Renal pelvis (tissue), 4 donors: ENCODE data around the gene PPFIA1. TPM values are rescaled to one million over a fixed set of nuclear protein-coding genes. Genes with fewer than 3 reads are reported as not detected.
"Not testable (repeated sequence)": the region's sequence is repeated elsewhere in the genome, so short reads cannot be mapped to it uniquely, and the experiment has no call there.

Experiments used
- DNase-seq: peaks from one replicate; pipeline ENCODE4 v3.0.0-alpha.2; 2013
- polyA plus RNA-seq, 3 donors: library from polyadenylated mRNA; unstranded; fragments of 120-200 nt; gene quantifications; one replicate each; pipeline ENCODE4 v1.2.1, GENCODE V29; 2013; ENCODE audit not compliant: insufficient read length in 3 of 3

Gene PPFIA1
- polyA plus RNA-seq, 3 donors: 46.3 to 60.2 (median 55.9) TPM

DNA sequence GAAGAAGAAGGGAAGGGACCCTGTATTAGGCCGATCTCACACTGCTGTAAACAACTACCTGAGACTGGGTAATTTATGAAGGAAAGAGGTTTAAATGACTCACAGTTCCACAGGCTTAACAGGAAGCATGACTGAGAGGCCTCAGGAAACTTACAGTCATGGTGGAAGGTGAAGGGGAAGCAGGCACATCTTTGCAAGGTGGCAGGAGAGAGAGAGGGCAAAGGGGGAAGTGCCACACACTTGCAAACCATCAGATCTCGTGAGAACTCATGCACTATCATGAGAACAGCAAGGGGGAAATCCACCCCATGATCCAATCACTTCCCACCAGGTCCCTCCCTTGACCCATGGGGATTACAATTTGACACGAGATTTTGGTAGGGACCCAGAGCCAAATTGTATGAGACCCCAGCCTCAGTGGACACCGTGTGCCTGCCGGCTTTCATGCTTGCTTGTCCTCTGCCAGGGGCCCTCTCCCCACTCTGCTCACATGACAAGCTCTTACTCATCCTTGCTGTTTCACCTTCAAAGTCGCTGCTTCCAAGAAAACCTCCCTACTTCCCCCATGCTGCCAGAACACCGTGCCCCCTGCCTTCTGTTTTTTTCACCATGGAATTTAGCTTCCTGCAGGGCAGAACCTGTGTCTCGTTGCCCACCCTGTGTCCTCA lies 23.3 kb upstream of the PPFIA1 start:
- DNase-seq: no peak

DNA sequence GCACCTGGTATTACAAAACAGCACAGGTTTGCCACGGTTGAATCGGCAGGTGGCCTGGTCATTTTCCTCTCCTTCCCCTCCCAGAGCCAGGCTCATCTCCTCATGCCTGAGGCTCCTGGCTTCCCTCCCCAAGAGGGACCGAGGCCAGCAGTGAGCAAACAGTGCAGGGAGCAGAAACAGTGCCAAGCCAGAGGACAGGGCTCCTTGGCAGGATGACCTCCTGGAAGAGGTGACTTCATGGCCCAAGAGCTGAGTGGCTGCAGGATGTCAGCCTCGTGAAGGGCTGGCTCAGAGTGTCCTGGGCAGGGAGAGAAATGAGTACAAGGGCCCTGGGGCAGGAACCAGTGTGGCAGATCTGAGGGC lies 22.8 kb upstream of the PPFIA1 start:
- DNase-seq: no peak

DNA sequence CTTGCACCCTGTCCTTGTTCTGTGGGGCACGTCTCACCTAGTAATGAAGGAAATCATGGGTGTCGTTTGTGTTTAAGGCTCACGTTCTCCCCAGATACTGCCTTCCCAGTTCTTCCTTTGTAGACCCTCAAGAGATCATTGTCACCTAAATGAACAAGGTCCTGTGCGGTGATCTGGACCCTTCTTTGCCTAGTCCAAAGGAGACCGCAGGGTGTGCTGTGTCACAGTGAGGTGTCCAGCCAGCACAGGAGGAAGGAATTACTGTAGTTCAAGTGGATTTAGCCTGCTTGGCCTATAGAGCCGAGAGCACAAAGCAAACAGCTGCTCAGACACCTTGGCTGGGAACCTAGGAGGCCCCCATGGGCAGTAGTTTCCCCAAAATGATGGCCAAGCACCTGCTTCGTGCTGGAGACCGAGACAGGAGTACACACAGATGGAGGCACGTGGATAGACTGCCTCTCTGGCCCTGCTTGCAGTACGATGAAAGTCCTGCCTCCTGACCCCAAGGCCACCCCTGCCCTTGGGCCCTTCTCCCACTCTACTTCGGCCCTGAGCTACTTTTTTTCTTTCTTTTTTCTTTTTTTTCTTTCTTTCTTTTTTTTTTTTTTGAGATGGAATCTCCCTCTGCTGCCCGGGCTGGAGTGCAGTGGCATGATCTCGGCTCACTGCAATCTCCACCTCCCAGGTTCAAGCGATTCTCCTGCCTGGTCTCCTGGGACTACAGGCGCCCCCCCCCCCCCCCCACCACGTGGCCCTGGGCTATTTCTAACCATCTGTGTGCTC lies 19.4 kb upstream of the PPFIA1 start:
- DNase-seq: no peak

DNA sequence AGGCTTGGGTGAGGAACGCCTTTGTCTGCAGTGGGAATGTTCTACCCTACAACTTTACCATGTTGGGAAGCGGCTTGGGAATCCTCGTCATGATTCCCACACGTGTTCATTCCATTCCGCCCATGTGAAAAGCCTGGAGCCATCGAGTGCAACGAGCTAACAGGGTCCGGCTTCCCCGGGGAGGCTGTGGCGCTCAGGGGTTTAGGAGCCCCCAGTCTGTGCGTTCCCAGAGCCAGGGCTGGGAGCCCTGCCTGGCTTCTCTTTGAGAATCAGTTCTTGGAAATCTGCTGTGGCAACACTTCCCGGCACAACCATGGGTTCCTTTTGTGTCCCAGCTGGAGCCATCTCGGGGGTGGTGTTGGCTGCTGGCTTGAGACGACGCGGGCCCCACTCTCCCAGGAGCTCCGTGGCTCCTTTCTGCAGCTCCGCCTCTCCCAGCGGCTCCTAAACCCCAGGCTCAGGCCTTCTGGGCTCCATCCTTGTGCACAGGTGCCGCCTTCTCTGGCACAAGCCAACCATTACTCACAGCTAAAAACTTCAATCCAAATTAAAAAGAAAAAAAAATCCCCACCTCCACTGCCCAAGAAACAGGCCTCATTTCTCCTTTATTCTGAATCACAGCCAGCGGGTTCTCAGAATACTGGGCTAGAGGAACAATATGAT lies 18.7 kb upstream of the PPFIA1 start:
- no peak for DNase-seq

DNA sequence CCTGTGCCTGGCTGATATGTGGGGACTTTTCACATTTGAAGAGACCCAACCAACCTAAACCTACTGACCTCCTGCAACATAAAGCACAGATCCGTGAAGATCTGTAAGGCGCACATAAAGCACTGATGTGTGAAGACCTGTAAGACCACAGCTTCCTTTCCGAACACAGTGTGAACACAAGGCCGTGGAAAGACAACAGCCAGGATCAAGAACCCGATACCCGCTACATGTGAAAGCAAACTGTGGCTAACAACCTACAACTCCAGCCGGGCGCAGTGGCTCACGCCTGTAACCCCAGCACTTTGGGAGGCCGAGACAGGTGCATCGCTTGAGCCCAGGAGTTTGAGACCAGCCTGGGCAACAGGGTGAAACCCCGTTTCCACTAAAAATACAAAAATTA lies 17.6 kb upstream of the PPFIA1 start:
- no peak for DNase-seq

DNA sequence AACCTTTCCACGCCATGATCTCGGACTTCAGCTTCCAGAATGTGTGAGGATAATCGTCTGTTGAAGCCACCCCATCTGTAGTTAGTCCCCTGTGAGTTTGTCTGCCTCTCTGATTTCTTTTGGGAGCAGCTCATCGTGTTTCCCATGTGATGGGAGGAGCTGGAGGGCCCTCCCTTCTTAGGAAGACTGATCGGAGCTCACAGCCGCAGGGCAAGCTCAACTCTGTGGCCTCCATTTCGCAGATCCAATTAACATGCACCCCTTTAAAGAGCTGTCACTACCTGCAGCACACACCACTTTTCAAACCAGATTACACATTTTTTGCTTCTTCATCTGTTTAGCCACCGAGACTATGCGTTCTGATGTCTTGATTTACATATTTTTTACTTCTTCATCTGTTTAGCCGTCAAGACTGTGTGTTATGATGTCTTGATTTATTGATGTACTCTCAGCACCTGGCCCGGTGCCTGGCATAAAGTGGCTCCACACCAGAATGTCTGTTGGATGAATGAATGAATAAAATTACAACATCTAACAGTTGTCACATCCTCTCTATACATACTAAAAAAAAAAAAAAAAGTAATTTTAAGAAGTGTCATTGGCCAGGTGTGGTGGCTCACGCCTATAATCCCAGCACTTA lies 14.9 kb upstream of the PPFIA1 start:
- no peak for DNase-seq

DNA sequence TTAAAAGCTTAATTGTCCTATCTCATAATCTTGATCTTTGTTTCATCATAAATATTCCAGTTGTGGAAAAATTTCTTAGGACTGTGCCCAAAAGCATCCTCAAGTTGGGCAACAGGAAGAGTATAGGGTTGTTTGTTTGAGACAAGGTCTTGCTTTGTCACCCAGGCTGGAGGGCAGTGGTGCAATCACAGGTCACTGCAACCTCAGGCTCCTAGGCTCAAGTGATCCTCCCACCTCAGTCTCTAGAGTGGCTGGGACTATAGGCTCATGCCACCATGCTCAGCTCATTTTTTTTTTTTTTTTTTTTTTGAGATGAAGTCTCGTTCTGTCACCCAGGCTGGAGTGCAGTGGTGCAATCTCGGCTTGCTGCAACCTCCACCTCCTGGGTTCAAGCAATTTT lies 11.4 kb upstream of the PPFIA1 start:
- DNase-seq: not testable (repeated sequence)

DNA sequence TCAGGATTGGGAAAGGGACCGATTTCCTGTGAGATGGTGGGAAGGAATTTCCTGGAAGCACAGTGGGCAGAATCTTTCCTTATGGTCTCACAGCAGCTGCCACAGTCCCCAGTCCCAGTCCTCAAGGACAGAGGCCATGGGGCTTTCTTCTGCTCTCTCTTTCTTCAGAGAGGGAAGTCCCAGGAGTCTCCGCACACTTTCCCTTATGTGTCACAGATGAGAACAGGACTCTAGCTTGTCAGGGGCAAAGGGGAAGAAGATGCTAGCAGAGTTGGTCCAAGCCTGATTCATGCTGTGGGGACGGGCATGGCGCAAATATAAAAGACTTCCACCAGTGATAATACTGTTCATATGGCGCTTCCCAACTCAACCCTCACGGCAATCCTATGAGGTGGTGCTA lies 7.5 kb upstream of the PPFIA1 start:
- no peak for DNase-seq

DNA sequence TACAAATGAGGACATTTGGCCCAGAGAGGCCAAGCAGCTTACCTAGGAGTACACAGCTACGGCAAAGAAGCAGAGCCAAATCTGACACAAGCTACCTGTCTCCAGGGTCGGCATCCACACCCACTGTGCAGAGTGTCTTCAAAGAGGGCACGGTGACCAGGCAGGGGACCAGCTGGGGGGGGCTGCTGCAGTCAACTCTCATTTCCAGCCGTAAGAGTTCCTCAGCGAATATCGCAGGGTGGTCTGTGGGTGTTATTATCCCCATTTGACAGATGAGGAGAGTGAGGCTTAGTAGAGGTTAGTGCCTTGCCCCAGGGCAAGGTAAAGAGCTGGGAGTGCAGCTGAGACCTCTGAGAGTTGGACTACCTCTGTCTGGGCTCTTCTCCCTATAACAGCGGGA lies 7.1 kb upstream of the PPFIA1 start:
- no peak for DNase-seq

DNA sequence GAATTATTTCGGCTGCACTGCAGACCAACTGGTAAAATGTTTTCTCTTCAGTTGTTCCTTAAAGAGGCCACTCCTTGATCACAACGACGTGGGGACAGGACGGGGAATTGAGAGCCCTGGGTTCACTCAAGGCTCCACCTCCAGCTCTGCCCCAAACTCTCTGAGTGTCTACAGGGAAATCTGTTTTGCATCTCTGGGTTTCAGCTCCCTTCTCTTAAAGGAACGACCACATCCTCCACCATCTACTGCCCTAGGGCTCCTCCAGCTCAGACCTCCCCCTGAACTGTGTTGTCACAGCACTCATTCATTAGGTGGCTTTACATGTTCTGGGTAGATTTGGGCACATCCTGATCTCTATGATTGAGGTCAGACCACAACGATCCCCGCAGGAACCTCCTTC lies 5.1 kb upstream of the PPFIA1 start:
- DNase-seq: no peak

DNA sequence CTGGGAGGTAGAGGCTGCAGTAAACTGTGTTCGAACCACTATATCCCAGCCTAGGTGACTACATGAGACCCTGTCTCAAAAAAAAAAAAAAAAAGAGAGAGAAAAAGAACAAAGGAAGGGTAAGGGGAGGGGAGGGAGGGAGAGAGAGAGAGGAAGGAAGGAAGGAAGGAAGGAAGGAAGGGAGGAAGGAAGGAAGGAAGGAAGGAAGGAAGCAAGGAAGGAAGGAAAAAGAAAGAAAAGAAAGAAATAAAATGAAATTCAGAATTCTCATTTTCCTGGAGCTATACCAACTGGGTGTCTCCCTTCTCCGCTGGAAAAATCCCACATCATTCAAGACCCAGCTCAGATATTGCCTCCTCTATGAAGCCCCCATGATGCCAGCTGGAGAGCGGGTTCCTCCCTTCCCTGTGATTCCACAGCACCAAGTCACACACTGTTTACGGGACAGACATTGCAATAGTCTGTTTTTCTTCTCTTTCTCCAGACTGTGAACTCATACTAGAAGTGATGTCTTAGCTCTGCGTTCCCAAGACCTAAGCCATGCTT lies 3.0 kb upstream of the PPFIA1 start:
- no peak for DNase-seq

DNA sequence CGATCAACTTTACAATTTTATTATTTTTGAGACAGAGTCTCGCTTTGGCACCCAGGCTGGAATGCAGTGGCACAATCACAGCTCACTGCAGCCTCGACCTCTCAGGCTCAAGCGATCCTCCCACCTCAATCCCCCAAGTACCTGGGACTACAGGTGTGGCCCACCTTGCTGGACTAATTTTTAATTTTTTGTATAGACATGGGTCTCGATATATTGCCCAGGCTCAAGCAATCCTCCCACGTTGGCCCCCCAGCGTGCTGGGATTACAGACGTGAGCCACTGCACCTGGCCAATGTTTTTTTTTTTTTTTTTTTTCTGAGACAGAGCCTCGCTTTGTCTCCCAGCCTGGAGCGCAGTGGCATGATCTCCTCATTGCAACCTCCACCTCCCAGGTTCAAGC lies 2.0 kb upstream of the PPFIA1 start:
- DNase-seq: no peak

DNA sequence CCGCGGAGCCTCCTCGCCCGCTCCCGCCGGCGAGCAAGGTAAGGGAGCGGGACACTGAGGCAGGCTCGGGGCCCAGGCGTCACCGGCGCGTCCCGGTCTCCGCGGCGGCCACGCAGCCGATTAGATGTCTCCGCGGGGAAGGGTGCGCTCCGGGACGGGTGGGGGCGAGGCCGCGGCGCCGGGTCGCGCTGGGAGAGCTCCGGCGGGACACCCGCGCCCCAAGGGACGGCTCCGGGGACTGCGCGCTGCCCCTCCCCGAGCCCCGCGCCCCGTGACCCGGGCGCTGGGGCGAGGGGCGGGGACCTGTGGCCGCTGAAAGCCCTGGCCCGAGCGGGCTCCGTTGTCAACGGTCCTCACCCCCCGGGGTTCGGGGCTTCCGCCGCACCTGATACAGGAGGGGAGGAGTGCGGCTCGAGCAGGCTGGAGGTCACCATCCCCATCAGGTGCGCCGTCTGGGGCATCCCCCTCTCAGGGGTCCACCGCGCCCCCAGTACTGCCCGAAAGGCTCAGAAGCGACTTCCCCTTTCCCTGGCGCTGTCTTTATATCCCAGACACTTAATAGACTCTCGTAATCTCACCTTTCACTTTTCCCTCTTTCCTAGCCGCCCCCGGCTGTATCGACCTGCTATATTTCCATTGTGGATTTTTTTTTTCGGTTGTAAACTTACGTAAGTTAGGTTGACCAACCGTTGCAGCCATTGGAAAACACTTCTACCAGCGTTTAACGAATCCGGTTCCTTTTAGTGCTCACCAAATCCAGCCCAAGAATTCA lies 573 bp downstream of the PPFIA1 start:
- DNase-seq: peak; percentile 20

DNA sequence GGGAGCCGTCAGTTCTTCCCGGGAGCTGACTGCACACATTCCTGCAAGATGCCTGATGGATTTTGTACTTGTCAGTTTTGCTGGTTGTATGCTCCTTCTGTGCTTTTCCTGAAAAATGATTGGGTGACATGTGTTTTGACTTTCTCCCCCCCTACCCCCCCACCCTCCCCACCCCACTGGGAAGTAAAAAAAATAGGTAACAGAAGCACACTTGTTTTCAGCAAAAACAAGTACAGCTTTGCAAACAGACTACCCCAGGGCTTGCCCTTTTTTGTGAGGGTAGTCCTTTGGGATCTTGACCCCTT lies 1.1 kb downstream of the PPFIA1 start:
- no peak for DNase-seq

DNA sequence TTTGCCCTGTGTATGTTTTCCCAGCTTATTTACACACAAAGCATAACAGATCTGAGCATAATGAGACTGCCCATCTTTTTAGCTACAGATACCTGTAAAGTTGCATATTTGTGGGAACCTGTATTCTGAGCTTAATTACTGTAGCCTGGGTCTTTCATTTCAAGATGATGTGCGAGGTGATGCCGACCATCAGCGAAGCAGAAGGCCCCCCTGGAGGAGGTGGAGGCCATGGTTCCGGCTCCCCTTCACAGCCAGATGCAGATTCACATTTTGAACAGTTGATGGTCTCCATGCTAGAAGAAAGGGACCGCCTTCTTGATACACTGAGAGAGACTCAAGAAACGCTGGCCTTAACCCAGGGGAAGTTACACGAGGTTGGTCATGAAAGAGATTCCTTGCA lies 1.5 kb downstream of the PPFIA1 start:
- no peak for DNase-seq

DNA sequence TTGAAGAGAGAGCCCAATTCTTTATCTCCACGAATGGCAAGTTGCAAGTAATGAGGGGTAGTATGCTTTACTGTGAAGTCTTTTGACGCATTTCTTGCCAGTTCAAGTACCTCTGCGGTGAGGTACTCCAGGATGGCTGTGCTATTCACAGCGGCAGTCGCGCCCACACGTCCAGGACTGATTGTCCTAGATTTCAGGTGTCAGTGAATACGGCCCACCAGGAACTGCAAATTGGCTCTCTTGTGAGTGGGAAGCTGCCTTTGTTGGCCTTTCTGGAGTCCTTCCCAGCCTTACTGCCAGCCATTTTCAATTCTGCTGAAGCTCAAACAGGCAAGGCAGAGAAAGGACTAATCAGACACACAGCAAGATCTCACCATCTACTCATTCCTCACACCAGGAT lies 8.5 kb downstream of the PPFIA1 start:
- no peak for DNase-seq

DNA sequence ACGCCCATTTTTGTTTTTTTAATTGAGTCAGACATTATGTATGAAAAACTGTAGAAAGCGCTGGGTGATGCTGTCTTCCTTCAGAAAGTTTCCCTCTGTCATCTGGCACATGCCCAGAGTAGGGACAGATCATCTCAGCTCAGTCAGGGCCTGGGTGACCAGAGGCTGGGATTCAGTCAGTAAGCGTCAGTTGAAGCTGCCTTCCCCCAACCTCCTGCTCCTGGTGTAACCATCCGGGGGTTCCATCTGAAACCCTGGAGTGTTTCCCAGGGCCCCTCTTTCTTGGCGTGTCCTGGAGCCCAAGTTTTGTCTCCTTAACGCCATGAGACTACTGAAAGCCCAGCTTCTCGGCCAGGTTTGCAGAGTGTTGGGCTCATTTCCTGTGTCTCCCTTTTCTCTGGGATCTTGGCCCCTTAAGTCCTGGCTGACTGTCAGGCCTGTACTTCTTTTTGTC lies 10.7 kb downstream of the PPFIA1 start:
- no peak for DNase-seq

DNA sequence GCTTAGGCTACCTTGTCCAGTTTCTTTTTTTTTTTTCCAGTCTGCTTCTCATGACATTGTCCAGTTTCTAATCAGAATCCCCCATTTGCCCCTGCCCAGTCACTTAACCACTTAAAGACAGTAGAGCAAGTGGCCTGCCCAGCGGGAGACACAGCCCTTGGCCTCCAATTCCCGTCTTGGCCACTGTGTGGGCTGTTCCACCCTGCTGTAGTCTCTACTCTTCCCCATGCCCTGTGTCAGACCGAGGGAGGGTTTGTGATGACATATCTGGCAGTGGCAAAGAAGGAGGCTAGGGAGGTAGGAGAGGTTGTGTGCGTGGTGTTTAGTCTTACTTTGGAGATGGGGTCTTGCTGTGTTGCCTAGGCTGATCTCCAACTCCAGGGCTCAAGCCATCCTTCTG lies 11.5 kb downstream of the PPFIA1 start:
- DNase-seq: no peak

DNA sequence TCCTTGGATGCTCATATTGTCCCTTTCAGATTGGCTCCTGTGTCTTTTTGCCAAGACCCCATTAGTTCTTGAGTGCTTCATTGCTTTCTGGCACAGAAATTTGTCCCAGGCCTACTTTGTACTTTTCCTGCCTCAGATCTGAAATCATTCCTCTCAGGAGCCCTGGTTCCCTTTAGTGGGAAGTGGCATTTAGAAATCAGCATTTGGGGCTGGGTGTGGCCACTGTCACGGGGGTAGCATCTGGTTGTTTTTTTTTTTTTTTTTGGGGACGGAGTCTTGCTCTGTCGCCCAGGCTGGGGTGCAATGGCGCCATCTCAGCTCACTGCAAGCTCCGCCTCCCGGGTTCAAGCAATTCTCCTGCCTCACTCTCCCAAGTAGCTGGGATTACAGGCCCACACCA lies 18.2 kb downstream of the PPFIA1 start:
- no peak for DNase-seq

DNA sequence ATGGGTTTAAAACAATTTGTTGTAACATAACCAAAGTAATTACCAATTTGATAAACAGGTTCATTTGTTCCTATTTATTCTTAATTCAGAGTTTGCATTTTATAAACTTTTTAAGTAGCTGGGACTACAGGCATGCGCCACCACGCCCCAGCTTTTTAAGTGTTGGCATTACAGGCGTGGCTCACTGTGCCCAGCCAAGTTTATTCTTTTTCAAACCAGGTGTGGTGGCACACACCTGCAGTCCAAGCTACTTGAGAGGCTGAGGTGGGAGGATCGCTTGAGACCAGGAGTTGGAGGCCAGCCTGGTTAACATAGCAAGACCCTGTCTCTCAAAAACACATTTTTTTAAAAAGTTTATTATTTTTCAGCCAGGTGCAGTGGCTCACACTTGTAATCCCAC lies 19.1 kb downstream of the PPFIA1 start:
- no peak for DNase-seq

DNA sequence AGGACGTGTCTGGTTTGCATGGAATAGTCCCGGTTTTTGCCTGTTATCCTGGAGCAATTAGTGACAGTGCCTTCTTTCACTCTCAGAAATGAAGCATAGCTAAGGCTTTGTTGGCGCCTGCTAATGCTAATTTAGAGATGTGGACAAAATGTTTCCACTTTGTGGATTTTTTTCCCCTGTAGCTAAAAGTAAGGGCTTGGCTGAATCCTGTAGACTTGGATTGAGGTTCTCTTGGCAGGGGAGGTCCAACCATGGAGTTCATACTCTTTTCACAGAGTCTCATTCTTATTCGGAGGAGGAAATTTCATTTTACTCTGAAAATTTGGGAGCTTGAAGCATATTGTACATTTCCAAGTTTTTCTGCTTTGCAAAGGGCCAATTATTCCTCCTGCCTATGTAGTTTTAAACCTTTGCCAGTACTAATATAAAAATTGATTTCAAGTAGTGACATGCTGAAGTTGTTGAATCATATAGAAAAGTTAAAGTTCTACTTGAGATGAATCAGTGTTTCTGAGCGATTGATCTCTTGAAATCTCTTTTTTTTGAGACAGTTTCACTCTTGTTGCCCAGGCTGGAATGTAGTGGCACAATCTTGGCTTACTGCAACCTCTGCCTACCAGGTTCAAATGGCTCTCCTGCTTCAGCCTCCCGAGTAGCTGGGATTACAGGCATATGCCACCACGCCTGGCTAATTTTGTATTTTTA lies 20.0 kb downstream of the PPFIA1 start:
- DNase-seq: no peak
